GM12878 (cell line): Measurements from ENCODE around the gene DLX3.

Experiments used
- CTCF ChIP-seq, 3 experiments: IDR thresholded peaks in 2 of 3; conservative IDR thresholded peaks in 1 of 3; 2 replicates each; pipeline ENCODE4 v1.5.1; 2011; ENCODE audit warnings: low read depth in 3 of 3, low read length in 3 of 3, mild to moderate bottlenecking in 3 of 3, control low read depth in 2 of 3, moderate library complexity in 2 of 3, inconsistent platforms in 1 of 3, mixed read lengths in 1 of 3; ENCODE audit not compliant: control insufficient read depth in 2 of 3, insufficient read depth in 1 of 3; ENCODE audit errors: extremely low read depth in 1 of 3
- EP300 ChIP-seq, 2 experiments: fragments of 150-350 bp in 1 of 2; IDR thresholded peaks; 2 replicates each; pipeline ENCODE4 v1.6.1; 2011 to 2012; ENCODE audit warnings: low read depth in 2 of 2, low read length in 2 of 2, borderline replicate concordance in 1 of 2, improper control_type of control experiment in 1 of 2, inconsistent platforms in 1 of 2; ENCODE audit not compliant: control insufficient read depth in 1 of 2
- EZH2 ChIP-seq: IDR thresholded peaks from 2 replicates; pipeline ENCODE4 v1.6.1; 2012; ENCODE audit warnings: low read depth, mild to moderate bottlenecking, control low read depth, inconsistent platforms, low read length, borderline replicate concordance; ENCODE audit not compliant: control insufficient read depth
- SIX5 ChIP-seq: IDR thresholded peaks from 2 replicates; pipeline ENCODE4 v1.6.1; 2011; ENCODE audit warnings: mild to moderate bottlenecking, low read depth, low read length, moderate library complexity; ENCODE audit not compliant: severe bottlenecking
- TBL1XR1 ChIP-seq: IDR thresholded peaks from 2 replicates; pipeline ENCODE4 v1.6.1; 2012; ENCODE audit warnings: low read depth, low read length, improper control_type of control experiment
- USF1 ChIP-seq: IDR thresholded peaks from 2 replicates; pipeline ENCODE4 v1.6.1; 2011; ENCODE audit warnings: borderline replicate concordance, low read depth, mild to moderate bottlenecking, moderate library complexity, mixed read lengths, low read length; ENCODE audit not compliant: insufficient read depth; ENCODE audit errors: extremely low read length
- TF ChIP-seq, protein P1 (sequence below): IDR thresholded peaks from 2 replicates; pipeline ENCODE4 v1.6.1; 2012; ENCODE audit warnings: low read depth, low read length, improper control_type of control experiment
- TF ChIP-seq, protein P2 (sequence below): IDR thresholded peaks from 2 replicates; pipeline ENCODE4 v1.6.1; 2011; ENCODE audit warnings: low read depth, low read length, improper control_type of control experiment, borderline replicate concordance
- TF ChIP-seq, protein P3 (sequence below): IDR thresholded peaks from 2 replicates; pipeline ENCODE4 v1.6.1; 2011; ENCODE audit warnings: low read depth, mild to moderate bottlenecking, low read length, moderate library complexity, borderline replicate concordance; ENCODE audit errors: extremely low read depth

GRCh38 chr17:50009282-50009681 is 14.3 kb upstream of the DLX3 start:
- TF ChIP-seq USF1 (no peak), CTCF (IDR thresholded peaks at IDR 0.05 in 2 of 3, conservative IDR thresholded peaks at IDR 0.05 in 1 of 3; ENCODE audit: control insufficient read depth in 2 of 3, extremely low read depth in 1 of 3, insufficient read depth in 1 of 3, low read depth in 3 of 3, low read length in 3 of 3) (no peak), EZH2 (no peak), SIX5 (no peak), EP300 (IDR thresholded peaks at IDR 0.05; ENCODE audit: borderline replicate concordance in 1 of 2, control insufficient read depth in 1 of 2, low read depth in 2 of 2, low read length in 2 of 2) (no peak), TBL1XR1 (no peak)
- TF ChIP-seq, protein P1, sequence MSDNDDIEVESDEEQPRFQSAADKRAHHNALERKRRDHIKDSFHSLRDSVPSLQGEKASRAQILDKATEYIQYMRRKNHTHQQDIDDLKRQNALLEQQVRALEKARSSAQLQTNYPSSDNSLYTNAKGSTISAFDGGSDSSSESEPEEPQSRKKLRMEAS, result no peak
- TF ChIP-seq, protein P2, sequence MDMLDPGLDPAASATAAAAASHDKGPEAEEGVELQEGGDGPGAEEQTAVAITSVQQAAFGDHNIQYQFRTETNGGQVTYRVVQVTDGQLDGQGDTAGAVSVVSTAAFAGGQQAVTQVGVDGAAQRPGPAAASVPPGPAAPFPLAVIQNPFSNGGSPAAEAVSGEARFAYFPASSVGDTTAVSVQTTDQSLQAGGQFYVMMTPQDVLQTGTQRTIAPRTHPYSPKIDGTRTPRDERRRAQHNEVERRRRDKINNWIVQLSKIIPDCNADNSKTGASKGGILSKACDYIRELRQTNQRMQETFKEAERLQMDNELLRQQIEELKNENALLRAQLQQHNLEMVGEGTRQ, result no peak
- TF ChIP-seq, protein P3, sequence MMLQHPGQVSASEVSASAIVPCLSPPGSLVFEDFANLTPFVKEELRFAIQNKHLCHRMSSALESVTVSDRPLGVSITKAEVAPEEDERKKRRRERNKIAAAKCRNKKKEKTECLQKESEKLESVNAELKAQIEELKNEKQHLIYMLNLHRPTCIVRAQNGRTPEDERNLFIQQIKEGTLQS, result no peak
